ENCODE measurements around the gene IL3RA. TPM values are rescaled to one million over a fixed set of nuclear protein-coding genes. Genes with fewer than 3 reads are reported as not detected.

The IL3RA gene
- total RNA-seq, 2 experiments from 2014 or later = not detected

DNA sequence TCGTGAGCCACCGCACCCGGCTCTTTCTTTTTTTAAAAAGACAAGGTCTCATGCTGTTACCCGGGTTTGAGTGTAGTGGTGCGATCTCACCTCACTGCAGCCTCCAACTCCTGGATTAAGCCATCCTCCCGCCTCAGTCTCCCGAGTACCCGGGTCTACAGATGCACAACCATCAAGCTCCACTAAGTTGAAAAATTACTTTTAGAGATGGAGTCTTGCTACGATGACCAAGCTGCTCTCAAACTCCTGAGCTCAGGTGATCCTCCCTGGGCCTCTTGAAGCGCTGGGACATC, 53.4 kb downstream of the IL3RA start:
- Histone ChIP-seq H3K4me2 (ENCODE audit: low read length) (peak overlapping the region; percentile 91), H3K4me3 (ENCODE audit: low read depth, low read length, poor library complexity, severe bottlenecking) (peak overlapping the region; percentile 99), H3K9me3 (ENCODE audit: low read length) (no peaks in the 10 kb centered on the region), H3K27ac (ENCODE audit: low read depth, low read length, poor library complexity, severe bottlenecking) (no peak overlapping the region), H3K4me1 (ENCODE audit: insufficient read depth, low read length, poor library complexity, severe bottlenecking) (peaks cover 26% of the 10 kb centered on the region), H3K79me2 (ENCODE audit: insufficient read depth, low read depth, low read length) (peaks cover 63% of the 10 kb centered on the region), H3K36me3 (ENCODE audit: insufficient read depth, low read length) (peaks cover 74% of the 10 kb centered on the region), H2AFZ (ENCODE audit: low read length) (no peak overlapping the region), H3K9me2 (ENCODE audit: insufficient read depth, low read length) (no peaks in the 10 kb centered on the region), H4K20me1 (ENCODE audit: insufficient read depth, low read length) (peaks cover 29% of the 10 kb centered on the region)
- intact Hi-C loops (cut with micrococcal nuclease; ENCODE audit: unreplicated experiment) = loop anchor here (5.0 kb wide), 2 partner anchors 143 to 183 kb away; no protein-coding TSS in a partner anchor
- CTCF ChIA-PET (ENCODE audit: unreplicated experiment) = no interaction called here
- no TSS peak for BruUV-seq (replicated peaks)
- POLR2A ChIA-PET = no interaction called here
- DNase-seq (ENCODE audit: low spot score) = no peak
- TF ChIP-seq EZH2phosphoT487 (IDR thresholded peaks at IDR 0.05; ENCODE audit: borderline replicate concordance, low read depth, low read length) (no peak), CTCF (conservative IDR thresholded peaks at IDR 0.05; ENCODE audit: low read length) (no peak)

DNA sequence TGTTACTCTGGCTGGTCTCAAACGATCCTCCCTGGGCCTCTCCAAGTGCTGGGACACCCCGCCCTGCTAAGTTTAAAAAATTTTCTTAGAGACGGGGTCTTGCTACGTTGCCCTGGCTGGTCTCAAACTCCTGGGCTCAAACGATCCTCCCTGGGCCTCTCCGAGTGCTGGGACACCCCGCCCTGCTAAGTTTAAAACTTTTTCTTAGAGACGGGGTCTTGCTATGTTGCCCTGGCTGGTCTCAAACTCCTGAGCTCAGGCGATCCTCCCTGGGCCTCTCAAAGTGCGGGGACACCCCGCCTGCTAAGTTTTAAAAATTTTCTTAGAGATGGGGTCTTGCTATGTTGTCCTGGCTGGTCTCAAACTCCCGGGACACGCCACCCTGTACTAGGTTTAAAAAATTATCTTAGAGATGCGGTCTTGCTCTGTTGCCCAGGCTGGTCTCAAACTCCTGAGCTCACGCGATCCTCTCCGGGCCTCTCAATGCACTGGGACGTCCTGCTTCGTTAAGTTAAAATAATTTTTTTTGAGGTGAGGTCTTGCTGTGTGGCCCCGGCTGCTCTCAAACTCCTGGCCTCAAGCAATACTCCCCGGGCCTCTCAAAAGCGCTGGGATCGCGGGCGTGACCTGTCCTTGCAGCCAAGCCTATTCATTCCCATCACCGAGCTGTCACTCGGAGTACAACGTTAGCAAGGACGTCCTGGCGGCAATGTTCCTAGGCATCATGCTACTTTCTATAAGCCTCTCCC, 54.2 kb downstream of the IL3RA start:
- Histone ChIP-seq H4K20me1 (ENCODE audit: insufficient read depth, low read length) (peaks cover 29% of the 10 kb centered on the region), H3K9me3 (ENCODE audit: low read length) (no peaks in the 10 kb centered on the region), H2AFZ (ENCODE audit: low read length) (no peak overlapping the region), H3K9me2 (ENCODE audit: insufficient read depth, low read length) (no peaks in the 10 kb centered on the region), H3K79me2 (ENCODE audit: insufficient read depth, low read depth, low read length) (peaks cover 71% of the 10 kb centered on the region), H3K4me2 (ENCODE audit: low read length) (peak overlapping the region; percentile 91), H3K4me1 (ENCODE audit: insufficient read depth, low read length, poor library complexity, severe bottlenecking) (peaks cover 29% of the 10 kb centered on the region), H3K4me3 (ENCODE audit: low read depth, low read length, poor library complexity, severe bottlenecking) (peak overlapping the region; percentile 99), H3K27ac (ENCODE audit: low read depth, low read length, poor library complexity, severe bottlenecking) (peak overlapping the region; percentile 90), H3K36me3 (ENCODE audit: insufficient read depth, low read length) (peaks cover 74% of the 10 kb centered on the region)
- POLR2A ChIA-PET = no interaction called here
- no TSS peak for BruUV-seq (replicated peaks)
- DNase-seq (ENCODE audit: low spot score) = no peak
- no peak for TF ChIP-seq CTCF (conservative IDR thresholded peaks at IDR 0.05; ENCODE audit: low read length)
- no peak for TF ChIP-seq EZH2phosphoT487 (IDR thresholded peaks at IDR 0.05; ENCODE audit: borderline replicate concordance, low read depth, low read length)
- CTCF ChIA-PET (ENCODE audit: unreplicated experiment) = no interaction called here
- intact Hi-C loops (cut with micrococcal nuclease; ENCODE audit: unreplicated experiment) = loop anchor here (5.0 kb wide), 2 partner anchors 143 to 183 kb away; no protein-coding TSS in a partner anchor

DNA sequence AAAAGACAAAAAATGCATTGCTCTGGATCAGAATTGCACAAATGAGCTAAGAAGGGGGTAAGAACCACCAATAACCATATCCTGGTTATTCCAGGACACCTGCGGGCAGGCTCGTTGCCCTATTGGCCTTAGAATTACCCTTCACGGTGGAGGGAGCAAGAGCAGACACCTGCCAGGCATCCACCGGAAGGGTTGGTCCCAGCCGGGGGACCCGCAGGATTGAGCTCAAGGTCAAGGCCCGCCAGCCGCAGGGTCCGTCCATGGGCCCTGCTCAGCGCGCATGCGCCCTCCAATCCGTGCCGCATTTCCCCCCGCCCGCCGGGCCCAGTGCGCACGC, 54.8 kb downstream of the IL3RA start:
- TF ChIP-seq EZH2phosphoT487 (IDR thresholded peaks at IDR 0.05; ENCODE audit: borderline replicate concordance, low read depth, low read length) (no peak), CTCF (conservative IDR thresholded peaks at IDR 0.05; ENCODE audit: low read length) (no peak)

More for the DNA sequence above, 54.8 kb downstream of the IL3RA start:
- H4K20me1 ChIP-seq (ENCODE audit: insufficient read depth, low read length) = peaks cover 29% of the 10 kb centered on the region
- intact Hi-C loops (cut with micrococcal nuclease; ENCODE audit: unreplicated experiment) = loop anchor here (5.0 kb wide), 2 partner anchors 144 to 184 kb away; no protein-coding TSS in a partner anchor
- no peak overlapping the region for H2AFZ ChIP-seq (ENCODE audit: low read length)
- peaks cover 74% of the 10 kb centered on the region for H3K36me3 ChIP-seq (ENCODE audit: insufficient read depth, low read length)
- H3K4me3 ChIP-seq (ENCODE audit: low read depth, low read length, poor library complexity, severe bottlenecking) = peak overlapping the region; percentile 99
- H3K79me2 ChIP-seq (ENCODE audit: insufficient read depth, low read depth, low read length) = peaks cover 77% of the 10 kb centered on the region
- ChIA-PET CTCF (ENCODE audit: unreplicated experiment) (no interaction called here), POLR2A (no interaction called here)
- no peaks in the 10 kb centered on the region for H3K9me2 ChIP-seq (ENCODE audit: insufficient read depth, low read length)
- no TSS peak for BruUV-seq (replicated peaks)
- H3K9me3 ChIP-seq (ENCODE audit: low read length) = no peaks in the 10 kb centered on the region
- H3K27ac ChIP-seq (ENCODE audit: low read depth, low read length, poor library complexity, severe bottlenecking) = peak overlapping the region; percentile 90
- H3K4me2 ChIP-seq (ENCODE audit: low read length) = peak overlapping the region; percentile 91
- no peak for DNase-seq (ENCODE audit: low spot score)
- peaks cover 29% of the 10 kb centered on the region for H3K4me1 ChIP-seq (ENCODE audit: insufficient read depth, low read length, poor library complexity, severe bottlenecking)

Measured in OCI-LY7 (cell line).